Endothelial cell (in vitro differentiated cells): Measurements from ENCODE around the gene KLHL7. TPM values are rescaled to one million over a fixed set of nuclear protein-coding genes. Genes with fewer than 3 reads are reported as not detected.
A peak's percentile ranks its signal among the peaks of the same experiment; 100 is the strongest.

Experiments used
- DNase-seq: peaks from one replicate; pipeline ENCODE4 v3.0.0; 2021; ENCODE audit warnings: low spot score
- H3K27ac Mint-ChIP-seq: one replicate; pipeline ENCODE4 v1.8.0; 2021; ENCODE audit warnings: mixed read lengths, inconsistent platforms; ENCODE audit not compliant: unreplicated experiment
- H3K27me3 Mint-ChIP-seq: one replicate; pipeline ENCODE4 v1.8.0; 2021; ENCODE audit warnings: mild to moderate bottlenecking, moderate library complexity, mixed read lengths, inconsistent platforms; ENCODE audit not compliant: unreplicated experiment
- H3K36me3 Mint-ChIP-seq: one replicate; pipeline ENCODE4 v1.8.0; 2021; ENCODE audit warnings: mild to moderate bottlenecking, low read depth, mixed read lengths, inconsistent platforms; ENCODE audit not compliant: unreplicated experiment
- H3K4me1 Mint-ChIP-seq: one replicate; pipeline ENCODE4 v1.8.0; 2021; ENCODE audit warnings: mild to moderate bottlenecking, mixed read lengths, inconsistent platforms; ENCODE audit not compliant: unreplicated experiment
- H3K4me3 Mint-ChIP-seq: one replicate; pipeline ENCODE4 v1.8.0; 2021; ENCODE audit warnings: mild to moderate bottlenecking, mixed read lengths, inconsistent platforms; ENCODE audit not compliant: unreplicated experiment
- H3K9me3 Mint-ChIP-seq: one replicate; pipeline ENCODE4 v1.8.0; 2021; ENCODE audit warnings: mixed read lengths, inconsistent platforms; ENCODE audit not compliant: unreplicated experiment
- total RNA-seq: library from RNA; stranded (reverse); fragmentation: NEBNext Ultra II Directional; extraction: Animal tissue kit (Norgen Biotek cat#: 25700); gene quantifications from one replicate; pipeline ENCODE4 v1.2.1, GENCODE V29; 2021; ENCODE audit not compliant: unreplicated experiment
- TF ChIP-seq, protein P1 (sequence below): fragments of 200-600 bp; sonication (generic); IDR thresholded peaks from one replicate; pipeline ENCODE4 v1.5.0; 2021; ENCODE audit warnings: antibody characterized with exemption; ENCODE audit not compliant: unreplicated experiment

Gene KLHL7
- total RNA-seq, 1 donor from 2014 or later: 44.8 TPM

DNA sequence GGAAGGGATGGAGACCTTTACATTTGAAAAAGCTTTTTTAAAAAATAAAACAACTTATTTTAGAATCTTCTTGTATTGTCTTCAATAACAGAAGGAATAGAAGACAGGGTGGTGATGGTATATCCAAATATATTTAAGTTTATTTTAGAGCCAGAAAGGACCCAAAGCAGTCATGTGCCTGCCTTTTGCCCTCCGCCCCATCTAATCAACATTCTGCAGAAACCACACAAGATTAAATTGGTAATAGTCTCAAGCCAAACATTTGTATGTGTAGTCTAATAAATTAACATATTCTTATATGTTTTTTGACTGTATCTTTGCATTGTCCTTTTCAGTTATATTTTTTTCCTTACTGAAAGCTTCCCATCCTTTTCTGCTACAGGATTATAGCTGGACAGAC lies 59.7 kb downstream of the KLHL7 start:
- no peak for DNase-seq
- H3K27ac Mint-ChIP-seq: no peak overlapping the region
- no peaks in the 10 kb centered on the region for H3K36me3 Mint-ChIP-seq
- TF ChIP-seq, protein P1, sequence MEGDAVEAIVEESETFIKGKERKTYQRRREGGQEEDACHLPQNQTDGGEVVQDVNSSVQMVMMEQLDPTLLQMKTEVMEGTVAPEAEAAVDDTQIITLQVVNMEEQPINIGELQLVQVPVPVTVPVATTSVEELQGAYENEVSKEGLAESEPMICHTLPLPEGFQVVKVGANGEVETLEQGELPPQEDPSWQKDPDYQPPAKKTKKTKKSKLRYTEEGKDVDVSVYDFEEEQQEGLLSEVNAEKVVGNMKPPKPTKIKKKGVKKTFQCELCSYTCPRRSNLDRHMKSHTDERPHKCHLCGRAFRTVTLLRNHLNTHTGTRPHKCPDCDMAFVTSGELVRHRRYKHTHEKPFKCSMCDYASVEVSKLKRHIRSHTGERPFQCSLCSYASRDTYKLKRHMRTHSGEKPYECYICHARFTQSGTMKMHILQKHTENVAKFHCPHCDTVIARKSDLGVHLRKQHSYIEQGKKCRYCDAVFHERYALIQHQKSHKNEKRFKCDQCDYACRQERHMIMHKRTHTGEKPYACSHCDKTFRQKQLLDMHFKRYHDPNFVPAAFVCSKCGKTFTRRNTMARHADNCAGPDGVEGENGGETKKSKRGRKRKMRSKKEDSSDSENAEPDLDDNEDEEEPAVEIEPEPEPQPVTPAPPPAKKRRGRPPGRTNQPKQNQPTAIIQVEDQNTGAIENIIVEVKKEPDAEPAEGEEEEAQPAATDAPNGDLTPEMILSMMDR: no peak
- H3K4me1 Mint-ChIP-seq: no peaks in the 10 kb centered on the region
- H3K4me3 Mint-ChIP-seq: no peak overlapping the region
- no peaks in the 10 kb centered on the region for H3K27me3 Mint-ChIP-seq
- no peaks in the 10 kb centered on the region for H3K9me3 Mint-ChIP-seq

DNA sequence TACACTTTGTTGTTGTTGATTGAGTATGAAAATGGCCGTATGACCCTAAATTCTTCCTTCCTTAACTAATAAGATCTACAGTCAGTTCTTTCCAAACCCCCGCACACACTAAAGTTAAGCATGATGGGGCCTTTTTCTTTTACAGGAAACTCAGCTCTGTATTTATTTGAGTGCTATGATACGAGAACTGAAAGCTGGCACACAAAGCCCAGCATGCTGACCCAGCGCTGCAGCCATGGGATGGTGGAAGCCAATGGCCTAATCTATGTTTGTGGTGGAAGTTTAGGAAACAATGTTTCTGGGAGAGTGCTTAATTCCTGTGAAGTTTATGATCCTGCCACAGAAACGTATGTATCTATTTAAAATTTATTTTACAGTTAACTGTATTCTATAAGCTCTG lies 62.1 kb downstream of the KLHL7 start:
- H3K9me3 Mint-ChIP-seq: no peaks in the 10 kb centered on the region
- no peak overlapping the region for H3K27ac Mint-ChIP-seq
- no peaks in the 10 kb centered on the region for H3K4me1 Mint-ChIP-seq
- no peaks in the 10 kb centered on the region for H3K27me3 Mint-ChIP-seq
- H3K36me3 Mint-ChIP-seq: no peaks in the 10 kb centered on the region
- H3K4me3 Mint-ChIP-seq: no peak overlapping the region
- TF ChIP-seq, protein P1: no peak
- no peak for DNase-seq

DNA sequence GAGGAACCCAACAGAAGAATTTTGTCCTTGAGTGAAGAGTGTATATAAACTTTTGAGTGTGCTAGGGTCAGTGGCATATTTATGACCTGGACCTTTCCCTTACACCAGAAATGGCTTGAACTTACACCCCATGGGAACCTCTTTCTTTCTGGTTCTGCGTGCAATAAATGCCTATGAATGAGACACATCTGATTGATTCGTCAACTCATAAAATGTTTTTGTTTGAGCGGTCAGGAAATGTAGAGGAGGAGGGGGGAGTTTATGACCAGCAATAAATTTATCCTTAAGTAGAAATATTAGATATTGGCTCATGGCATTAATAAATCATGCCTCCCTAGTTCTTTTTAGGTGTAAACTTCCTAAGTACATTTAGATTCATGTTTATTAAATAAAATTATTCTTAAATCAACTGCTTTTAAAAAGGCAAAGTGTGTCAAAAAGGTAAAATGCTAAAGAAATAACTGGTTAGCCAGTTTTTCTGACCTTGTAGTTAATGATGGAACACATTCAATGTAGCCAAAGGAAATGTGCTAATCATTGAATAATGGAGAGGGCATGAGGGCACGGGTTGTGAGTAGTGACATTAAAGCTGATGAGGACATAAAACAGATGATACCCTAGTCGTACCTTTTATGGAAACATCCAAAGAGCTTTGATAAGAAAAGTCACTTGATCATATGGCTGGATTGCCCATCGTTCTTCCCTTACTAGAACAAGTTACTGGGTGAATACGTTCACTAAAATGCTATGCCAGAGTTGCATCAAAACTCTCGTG lies 62.7 kb downstream of the KLHL7 start:
- Mint-ChIP-seq H3K4me3 (no peak overlapping the region), H3K36me3 (no peaks in the 10 kb centered on the region), H3K27me3 (no peaks in the 10 kb centered on the region), H3K9me3 (no peaks in the 10 kb centered on the region), H3K27ac (no peak overlapping the region), H3K4me1 (no peaks in the 10 kb centered on the region)
- TF ChIP-seq, protein P1: no peak
- no peak for DNase-seq

DNA sequence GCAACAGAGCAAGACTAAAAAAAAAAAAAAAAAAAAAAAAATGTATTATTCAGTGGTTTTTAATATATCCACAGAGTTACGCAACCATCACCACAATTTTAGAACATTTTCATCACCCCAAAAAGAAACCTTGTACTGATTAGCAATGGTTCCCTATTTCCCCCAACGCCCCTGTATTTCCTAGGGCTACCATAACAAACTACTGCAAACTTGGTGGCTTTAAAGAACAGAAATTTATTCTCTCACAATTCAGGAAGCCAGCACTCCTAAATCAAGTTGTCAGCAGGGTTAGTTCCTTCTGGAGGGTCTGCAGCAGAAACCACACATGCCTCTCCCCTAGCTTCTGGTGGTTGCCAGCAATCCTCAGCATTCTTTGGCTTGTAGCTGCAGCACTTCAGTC lies 70.4 kb downstream of the KLHL7 start:
- Mint-ChIP-seq H3K4me3 (no peak overlapping the region), H3K4me1 (peaks cover 4% of the 10 kb centered on the region), H3K27me3 (no peaks in the 10 kb centered on the region), H3K9me3 (no peaks in the 10 kb centered on the region), H3K36me3 (no peaks in the 10 kb centered on the region), H3K27ac (no peak overlapping the region)
- DNase-seq: no peak
- TF ChIP-seq, protein P1: no peak

DNA sequence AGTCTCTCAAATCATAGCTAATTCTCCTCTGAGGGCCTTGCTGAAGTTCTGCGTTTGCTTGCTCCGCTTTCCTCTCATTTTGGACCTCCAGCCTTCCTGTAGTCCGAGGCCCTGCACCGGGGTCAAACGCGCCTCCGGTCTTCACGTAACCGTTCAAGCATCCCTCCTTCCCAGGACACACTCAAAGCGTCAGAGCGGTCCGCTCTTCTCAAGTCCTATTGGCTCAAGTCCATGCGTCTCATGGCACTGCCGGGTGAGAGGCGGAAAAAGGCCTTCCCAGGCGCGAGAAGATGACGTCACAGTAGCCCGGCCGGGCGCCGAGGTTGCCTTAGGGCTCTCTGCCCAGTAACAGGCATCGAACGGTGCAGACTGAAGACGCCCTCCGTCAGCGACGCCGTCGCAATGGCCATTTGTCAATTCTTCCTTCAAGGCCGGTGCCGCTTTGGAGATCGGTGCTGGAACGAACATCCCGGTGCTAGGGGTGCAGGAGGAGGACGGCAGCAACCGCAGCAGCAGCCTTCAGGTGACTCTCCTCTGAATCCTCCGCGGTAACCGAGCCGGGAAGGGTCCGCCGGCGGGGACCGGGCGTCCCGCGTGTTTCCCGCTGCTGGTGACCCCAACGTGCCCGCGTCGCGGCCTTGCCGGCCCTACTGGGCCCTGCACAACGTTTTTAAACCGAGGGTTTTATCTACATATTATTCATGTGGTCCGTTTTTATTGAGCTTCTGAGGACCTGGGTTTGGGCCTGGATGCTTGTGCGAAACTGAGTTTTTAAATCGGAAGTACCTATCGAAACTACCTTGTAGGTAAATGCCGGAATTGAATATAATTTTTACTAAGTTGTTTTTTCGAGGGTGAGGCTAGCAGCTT lies 76.3 kb downstream of the KLHL7 start, which contains the start of gene NUP42:
NUP42 (plus strand) TSS at position 365 of the 870 bp plus-strand sequence; CDS start at position 403, 38 bp downstream.
- peak within 1 kb of the TSS; percentile 99 for H3K27ac Mint-ChIP-seq
- no peaks in the 10 kb centered on the region for H3K9me3 Mint-ChIP-seq
- H3K27me3 Mint-ChIP-seq: no peaks in the 10 kb centered on the region
- TF ChIP-seq, protein P1: no peak
- peaks cover 18% of the 10 kb centered on the region for H3K4me1 Mint-ChIP-seq
- peak within 1 kb of the TSS; percentile 95 for H3K4me3 Mint-ChIP-seq
- no peaks in the 10 kb centered on the region for H3K36me3 Mint-ChIP-seq
- DNase-seq: peak; percentile 97
